ENCODE data around the gene CDK11A. TPM values are rescaled to one million over a fixed set of nuclear protein-coding genes. Genes with fewer than 3 reads are reported as not detected.
"Not testable (repeated sequence)": the region's sequence is repeated elsewhere in the genome, so short reads cannot be mapped to it uniquely, and the experiment has no call there.

The CDK11A gene
- polyA plus RNA-seq, 1 donor (not counting 4 experiments of a cell fraction or from before 2014, with no cell fraction given) = 3.5 TPM

GRCh38 chr1:1707897-1708296 is 16.3 kb downstream of the CDK11A start:
- DNase-seq (ENCODE audit: low read depth, low spot score); H3K9me3 ChIP-seq (ENCODE audit: control insufficient read depth, low read depth, low read length); H3K9ac ChIP-seq (ENCODE audit: control insufficient read depth, extremely low read depth, insufficient read depth, low read length); H4K20me1 ChIP-seq (ENCODE audit: control insufficient read depth, extremely low read depth, insufficient read depth, low read length); dilution Hi-C loops (cut with MboI; ENCODE audit: extremely low pct_ligation_motif_present, low sequenced_read_pairs); H3K4me3 ChIP-seq (ENCODE audit: control insufficient read depth in 2 of 3, extremely low read depth in 1 of 3, insufficient read depth in 2 of 3, low read depth in 1 of 3, low read length in 3 of 3); FAIRE-seq; H3K9me1 ChIP-seq (ENCODE audit: control insufficient read depth, extremely low read depth, insufficient read depth, low read length); H3K27ac ChIP-seq (ENCODE audit: control insufficient read depth, insufficient read depth, low read length); H3K36me3 ChIP-seq (ENCODE audit: control insufficient read depth in 2 of 2, extremely low read depth in 1 of 2, insufficient read depth in 2 of 2, low read length in 2 of 2); H2AFZ ChIP-seq (ENCODE audit: control insufficient read depth, low read length); H3K4me1 ChIP-seq (ENCODE audit: control insufficient read depth, extremely low read depth, insufficient read depth, low read length); H3K4me2 ChIP-seq (ENCODE audit: control insufficient read depth, extremely low read depth, insufficient read depth, low read depth, low read length); H3K79me2 ChIP-seq (ENCODE audit: control insufficient read depth, insufficient read depth, low read length); H3K27me3 ChIP-seq (ENCODE audit: control insufficient read depth, extremely low read depth, insufficient read depth, low read length): not testable (repeated sequence)

- H3K9ac ChIP-seq (ENCODE audit: control insufficient read depth, extremely low read depth, insufficient read depth, low read length); H3K4me2 ChIP-seq (ENCODE audit: control insufficient read depth, extremely low read depth, insufficient read depth, low read depth, low read length); H3K4me1 ChIP-seq (ENCODE audit: control insufficient read depth, extremely low read depth, insufficient read depth, low read length); dilution Hi-C loops (cut with MboI; ENCODE audit: extremely low pct_ligation_motif_present, low sequenced_read_pairs); H3K4me3 ChIP-seq (ENCODE audit: control insufficient read depth in 2 of 3, extremely low read depth in 1 of 3, insufficient read depth in 2 of 3, low read depth in 1 of 3, low read length in 3 of 3); H3K27me3 ChIP-seq (ENCODE audit: control insufficient read depth, extremely low read depth, insufficient read depth, low read length); DNase-seq (ENCODE audit: low read depth, low spot score); H4K20me1 ChIP-seq (ENCODE audit: control insufficient read depth, extremely low read depth, insufficient read depth, low read length); H3K36me3 ChIP-seq (ENCODE audit: control insufficient read depth in 2 of 2, extremely low read depth in 1 of 2, insufficient read depth in 2 of 2, low read length in 2 of 2); H3K9me3 ChIP-seq (ENCODE audit: control insufficient read depth, low read depth, low read length); H2AFZ ChIP-seq (ENCODE audit: control insufficient read depth, low read length); H3K27ac ChIP-seq (ENCODE audit: control insufficient read depth, insufficient read depth, low read length); H3K9me1 ChIP-seq (ENCODE audit: control insufficient read depth, extremely low read depth, insufficient read depth, low read length); H3K79me2 ChIP-seq (ENCODE audit: control insufficient read depth, insufficient read depth, low read length); FAIRE-seq: not testable (repeated sequence)
Measured at GRCh38 chr1:1707241-1707640, 16.9 kb downstream of the CDK11A start.

GRCh38 chr1:1705623-1706022 is 18.5 kb downstream of the CDK11A start:
- H3K27ac ChIP-seq (ENCODE audit: control insufficient read depth, insufficient read depth, low read length); H3K9ac ChIP-seq (ENCODE audit: control insufficient read depth, extremely low read depth, insufficient read depth, low read length); H3K36me3 ChIP-seq (ENCODE audit: control insufficient read depth in 2 of 2, extremely low read depth in 1 of 2, insufficient read depth in 2 of 2, low read length in 2 of 2); FAIRE-seq; H3K79me2 ChIP-seq (ENCODE audit: control insufficient read depth, insufficient read depth, low read length); H3K4me3 ChIP-seq (ENCODE audit: control insufficient read depth in 2 of 3, extremely low read depth in 1 of 3, insufficient read depth in 2 of 3, low read depth in 1 of 3, low read length in 3 of 3); H3K9me1 ChIP-seq (ENCODE audit: control insufficient read depth, extremely low read depth, insufficient read depth, low read length); H3K9me3 ChIP-seq (ENCODE audit: control insufficient read depth, low read depth, low read length); H2AFZ ChIP-seq (ENCODE audit: control insufficient read depth, low read length); H3K27me3 ChIP-seq (ENCODE audit: control insufficient read depth, extremely low read depth, insufficient read depth, low read length); H3K4me1 ChIP-seq (ENCODE audit: control insufficient read depth, extremely low read depth, insufficient read depth, low read length); dilution Hi-C loops (cut with MboI; ENCODE audit: extremely low pct_ligation_motif_present, low sequenced_read_pairs); H3K4me2 ChIP-seq (ENCODE audit: control insufficient read depth, extremely low read depth, insufficient read depth, low read depth, low read length); DNase-seq (ENCODE audit: low read depth, low spot score); H4K20me1 ChIP-seq (ENCODE audit: control insufficient read depth, extremely low read depth, insufficient read depth, low read length): not testable (repeated sequence)

GRCh38 chr1:1704284-1704957 is 19.7 kb downstream of the CDK11A start:
- H3K27me3 ChIP-seq (ENCODE audit: control insufficient read depth, extremely low read depth, insufficient read depth, low read length); H3K4me3 ChIP-seq (ENCODE audit: control insufficient read depth in 2 of 3, extremely low read depth in 1 of 3, insufficient read depth in 2 of 3, low read depth in 1 of 3, low read length in 3 of 3); H3K27ac ChIP-seq (ENCODE audit: control insufficient read depth, insufficient read depth, low read length); H3K9me3 ChIP-seq (ENCODE audit: control insufficient read depth, low read depth, low read length); dilution Hi-C loops (cut with MboI; ENCODE audit: extremely low pct_ligation_motif_present, low sequenced_read_pairs); DNase-seq (ENCODE audit: low read depth, low spot score); H3K9ac ChIP-seq (ENCODE audit: control insufficient read depth, extremely low read depth, insufficient read depth, low read length); H3K79me2 ChIP-seq (ENCODE audit: control insufficient read depth, insufficient read depth, low read length); H3K4me1 ChIP-seq (ENCODE audit: control insufficient read depth, extremely low read depth, insufficient read depth, low read length); H3K36me3 ChIP-seq (ENCODE audit: control insufficient read depth in 2 of 2, extremely low read depth in 1 of 2, insufficient read depth in 2 of 2, low read length in 2 of 2); H4K20me1 ChIP-seq (ENCODE audit: control insufficient read depth, extremely low read depth, insufficient read depth, low read length); FAIRE-seq; H3K4me2 ChIP-seq (ENCODE audit: control insufficient read depth, extremely low read depth, insufficient read depth, low read depth, low read length); H3K9me1 ChIP-seq (ENCODE audit: control insufficient read depth, extremely low read depth, insufficient read depth, low read length); H2AFZ ChIP-seq (ENCODE audit: control insufficient read depth, low read length): not testable (repeated sequence)
